Erythroblast (primary cell): ENCODE data around the gene RCOR3.

Source experiments
- DNase-seq, 2 experiments: peaks; one replicate each; lab custom pipeline; 2025; lab: John Stamatoyannopoulos, UW
- GATA1 ChIP-seq: IDR thresholded peaks from 2 replicates; pipeline ENCODE4 v1.6.1; 2011; ENCODE audit warnings: low read depth, mild to moderate bottlenecking, control low read depth, low read length, moderate library complexity
- POLR2A ChIP-seq: IDR thresholded peaks from 2 replicates; pipeline ENCODE4 v1.6.1; 2011; ENCODE audit warnings: mild to moderate bottlenecking, low read length

The RCOR3 gene

DNA sequence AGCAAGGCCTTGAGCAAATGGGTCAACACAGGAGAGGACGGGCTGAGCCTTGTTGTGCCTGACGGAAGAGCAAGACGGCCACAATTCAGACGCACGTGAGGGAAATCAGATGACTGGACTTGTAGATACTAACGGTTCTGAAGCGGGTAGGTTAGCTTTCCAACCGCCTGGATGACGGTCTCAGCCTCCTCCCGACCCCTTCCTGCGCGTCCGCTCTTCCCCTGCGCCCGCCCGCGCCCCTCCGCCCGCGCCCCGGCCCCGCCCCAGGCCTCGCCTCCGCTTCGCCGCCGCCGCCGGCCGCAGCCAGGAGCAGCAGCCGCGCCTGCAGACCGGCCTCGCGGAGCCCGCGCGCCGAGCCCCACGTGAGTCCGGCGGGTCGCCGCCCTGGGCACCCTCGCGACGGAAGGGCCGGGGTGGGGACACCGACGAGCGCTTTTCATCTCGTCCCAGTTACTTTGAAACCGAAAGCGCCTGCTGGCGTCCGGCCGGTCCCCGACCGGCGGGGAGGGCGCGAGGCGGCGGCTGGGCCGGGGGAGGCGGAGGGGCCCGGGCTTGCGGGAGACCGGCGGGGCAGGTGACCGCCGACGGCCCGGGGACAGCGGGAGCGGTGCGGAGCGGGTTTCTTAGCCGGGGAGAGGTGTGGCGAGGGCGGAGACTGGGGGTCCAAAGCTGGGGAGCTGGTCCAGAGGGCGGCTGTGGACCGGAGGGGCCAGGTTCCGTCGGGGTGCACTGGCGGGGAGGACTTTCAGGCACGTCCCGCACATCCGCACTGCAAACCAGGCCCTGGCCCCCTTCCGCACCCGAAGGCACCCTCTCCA, 67.6 kb downstream of the RCOR3 start, which contains the start of gene TRAF5:
TSS of gene TRAF5 (plus strand) at position 306 of the 818 bp plus-strand sequence. CDS start 26,407 bp downstream, outside the sequence.
- DNase-seq = peak; percentile 52 to 61

DNA sequence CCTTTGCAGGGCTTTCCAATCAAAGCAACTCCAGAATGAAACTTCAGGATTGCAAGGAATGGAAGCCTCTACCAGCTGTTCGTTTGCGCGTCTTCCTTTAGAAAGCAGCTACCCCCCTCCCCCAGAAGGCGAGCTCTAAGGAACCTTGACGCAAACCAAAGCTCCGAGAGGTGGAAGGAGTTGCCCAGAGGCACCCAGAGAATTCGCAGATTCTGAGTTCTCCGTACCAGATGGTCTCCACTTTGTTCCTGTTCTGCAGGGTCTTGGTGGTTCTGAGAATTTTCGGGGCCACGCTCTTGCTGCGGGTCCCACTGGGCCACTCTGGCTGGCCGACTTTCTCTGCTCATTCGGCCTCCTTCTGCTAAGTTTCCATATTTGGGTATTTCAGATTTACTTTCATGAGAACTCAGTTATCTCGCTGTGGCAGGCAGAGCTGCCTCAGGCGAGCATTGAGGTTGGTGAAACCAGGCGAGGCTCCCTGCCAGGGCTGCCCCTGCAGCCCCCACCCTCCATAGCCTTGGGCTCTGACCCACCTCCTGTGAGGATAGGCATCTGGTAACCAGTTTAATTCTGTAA, 68.3 kb downstream of the RCOR3 start:
- peak; percentile 66 to 81 for DNase-seq
- TF ChIP-seq POLR2A = no peak
- TF ChIP-seq GATA1 = no peak

More for the DNA sequence above, 67.6 kb downstream of the RCOR3 start, which contains the start of gene TRAF5:
- TF ChIP-seq POLR2A (no peak), GATA1 (no peak)

GRCh38 chr1:211328084-211328694, 69.0 kb downstream of the RCOR3 start:
- DNase-seq = no peak
- TF ChIP-seq POLR2A (no peak), GATA1 (no peak)

DNA sequence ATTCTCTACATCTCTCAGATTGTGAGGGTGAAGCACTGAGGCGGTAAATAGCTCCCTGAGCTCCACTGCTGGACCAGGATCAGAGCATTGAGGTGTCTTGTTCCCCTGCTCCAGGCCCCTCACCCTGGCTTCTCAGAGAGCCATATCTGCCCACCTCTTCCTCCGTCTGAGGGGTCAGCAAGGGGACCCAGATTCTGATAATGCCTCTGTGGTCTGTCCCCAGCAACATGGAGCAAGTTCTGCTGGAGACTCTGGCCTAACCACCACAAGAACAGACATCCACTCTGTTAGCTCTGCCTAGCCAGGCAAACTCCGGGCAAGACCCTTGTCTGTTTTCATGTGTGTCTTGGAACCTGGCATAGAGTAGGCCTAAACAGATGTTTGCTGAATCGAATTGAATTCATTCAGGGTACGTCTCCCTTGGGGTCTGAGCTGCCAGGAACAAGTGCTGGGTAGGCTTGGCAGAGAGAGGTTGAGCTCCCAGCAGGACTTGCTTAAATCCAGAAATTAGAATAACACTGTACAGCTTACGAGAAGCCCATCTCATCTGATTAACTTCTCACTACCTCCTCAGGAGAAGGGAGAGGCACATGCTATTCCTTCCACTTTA, 69.8 kb downstream of the RCOR3 start:
- no peak for DNase-seq
- TF ChIP-seq GATA1 = no peak
- TF ChIP-seq POLR2A = no peak

DNA sequence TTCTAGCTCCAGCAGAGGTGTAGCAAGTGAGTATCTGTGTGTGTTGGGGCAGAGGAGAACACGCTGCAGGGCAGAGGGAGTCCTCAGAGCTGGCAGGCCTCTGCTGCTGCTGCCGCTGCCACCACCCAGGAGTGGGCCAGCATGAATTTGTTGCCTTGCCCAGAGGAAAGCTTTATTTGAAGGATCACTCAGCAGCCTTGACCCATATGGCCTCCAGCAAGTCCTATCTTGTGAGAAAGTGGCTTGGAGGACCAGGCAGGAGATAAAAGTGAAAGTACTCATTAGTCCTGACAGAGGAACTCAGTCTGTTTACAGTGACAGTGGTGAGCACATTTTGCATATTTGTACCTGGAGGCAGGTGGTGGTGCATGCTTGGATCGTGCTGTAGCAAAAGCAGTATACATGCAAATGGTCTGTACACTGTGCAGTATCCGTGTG, 70.6 kb downstream of the RCOR3 start:
- no peak for DNase-seq
- TF ChIP-seq POLR2A (no peak), GATA1 (no peak)

- no peak for DNase-seq
- TF ChIP-seq GATA1 (no peak), POLR2A (no peak)
These were observed 71.2 kb downstream of the RCOR3 start for GRCh38 chr1:211330282-211330936.

- DNase-seq = no peak
These were observed 72.0 kb downstream of the RCOR3 start for GRCh38 chr1:211331011-211331709.

DNA sequence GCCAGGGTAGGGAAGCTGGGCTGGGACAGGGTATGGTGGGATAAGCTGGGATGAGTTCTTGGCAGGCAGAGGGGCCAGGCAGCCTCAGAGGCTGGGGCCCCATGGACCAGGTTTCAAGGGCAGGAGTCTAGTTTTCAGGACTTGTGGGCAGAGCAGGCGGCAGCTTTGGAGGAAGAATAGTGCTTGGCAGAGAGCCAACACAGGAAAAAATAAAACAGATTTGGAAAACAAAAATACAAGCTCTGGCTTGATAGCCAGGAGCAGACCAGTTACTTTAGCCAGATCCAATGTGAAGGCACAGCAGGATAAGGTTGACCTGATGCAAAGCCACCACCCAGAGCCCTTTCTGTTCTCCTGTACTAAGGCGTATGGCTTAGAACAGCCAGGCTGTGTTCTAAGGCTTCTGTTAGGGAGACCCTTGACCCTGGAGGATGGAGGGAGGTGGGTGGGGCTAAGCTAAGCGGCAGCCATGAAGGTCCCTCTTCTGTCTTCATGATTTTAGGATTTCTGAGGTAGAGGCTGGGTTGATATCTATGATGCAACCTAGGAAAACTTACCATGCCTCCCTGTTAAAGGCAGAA, 73.0 kb downstream of the RCOR3 start:
- no peak for DNase-seq
- TF ChIP-seq GATA1 (no peak), POLR2A (no peak)

More at GRCh38 chr1:211331011-211331709, 72.0 kb downstream of the RCOR3 start:
- TF ChIP-seq POLR2A = no peak
- TF ChIP-seq GATA1 = no peak

GRCh38 chr1:211332830-211333229, 73.7 kb downstream of the RCOR3 start:
- no peak for TF ChIP-seq GATA1
- TF ChIP-seq POLR2A = no peak
- no peak for DNase-seq

- DNase-seq = no peak
These were observed 74.7 kb downstream of the RCOR3 start for GRCh38 chr1:211333906-211334305.

DNA sequence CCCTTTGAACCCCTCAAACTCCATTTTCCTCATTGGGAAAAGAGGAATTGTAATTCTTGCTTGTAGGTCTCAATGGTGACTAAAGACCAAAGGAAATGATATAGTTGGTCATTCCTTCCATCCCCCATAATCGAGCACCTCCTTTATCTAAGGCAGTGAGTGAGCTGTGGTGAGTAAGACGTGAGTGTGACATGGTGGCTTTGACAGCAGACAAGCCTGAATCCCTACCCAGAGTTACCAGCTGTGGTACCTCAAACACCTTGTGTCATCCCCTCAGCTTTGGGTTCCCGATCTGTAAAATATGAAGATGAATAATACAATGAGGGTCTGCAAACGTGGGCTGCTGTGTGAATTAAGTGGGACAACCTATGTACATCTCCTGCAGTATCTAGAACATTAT, 75.8 kb downstream of the RCOR3 start:
- TF ChIP-seq GATA1 = no peak
- no peak for TF ChIP-seq POLR2A
- no peak for DNase-seq

More at GRCh38 chr1:211333906-211334305, 74.7 kb downstream of the RCOR3 start:
- no peak for TF ChIP-seq GATA1
- no peak for TF ChIP-seq POLR2A

- no peak for TF ChIP-seq GATA1
- no peak for TF ChIP-seq POLR2A
- DNase-seq = no peak
These were observed 76.5 kb downstream of the RCOR3 start for GRCh38 chr1:211335522-211336157.
